WI38 (cell line): ENCODE results near the gene ZMYND12.

Experiments
- H3K4me3 ChIP-seq: 2 replicates; pipeline ENCODE4 v1.5.1; 2011; ENCODE audit warnings: low read depth, mild to moderate bottlenecking, control low read depth, low read length
- TF ChIP-seq, protein P1 (sequence below): IDR thresholded peaks from 2 replicates; pipeline ENCODE4 v1.5.1; 2012; ENCODE audit warnings: low read depth, mild to moderate bottlenecking, control low read depth, low read length

The ZMYND12 gene

DNA sequence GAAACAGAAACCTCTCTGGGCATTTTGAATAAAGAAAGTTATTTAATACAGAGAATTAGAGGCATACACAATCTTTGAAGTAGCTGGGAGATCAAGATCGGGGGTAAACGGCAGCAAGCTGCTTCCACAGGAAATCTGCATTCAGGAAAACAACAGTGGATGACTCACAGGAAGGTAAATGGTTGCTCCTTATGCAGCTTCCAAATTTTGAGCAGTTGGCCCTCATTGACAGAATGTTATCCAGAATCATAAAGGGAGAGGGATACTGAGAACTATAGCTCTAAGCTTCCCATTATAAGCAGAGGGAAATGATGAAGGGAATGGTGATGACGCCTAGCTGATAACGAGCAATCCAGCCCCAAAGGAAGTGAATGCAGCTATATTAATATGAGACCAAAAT is 28.6 kb downstream of the ZMYND12 start:
- no peak overlapping the region for H3K4me3 ChIP-seq
- TF ChIP-seq, protein P1, sequence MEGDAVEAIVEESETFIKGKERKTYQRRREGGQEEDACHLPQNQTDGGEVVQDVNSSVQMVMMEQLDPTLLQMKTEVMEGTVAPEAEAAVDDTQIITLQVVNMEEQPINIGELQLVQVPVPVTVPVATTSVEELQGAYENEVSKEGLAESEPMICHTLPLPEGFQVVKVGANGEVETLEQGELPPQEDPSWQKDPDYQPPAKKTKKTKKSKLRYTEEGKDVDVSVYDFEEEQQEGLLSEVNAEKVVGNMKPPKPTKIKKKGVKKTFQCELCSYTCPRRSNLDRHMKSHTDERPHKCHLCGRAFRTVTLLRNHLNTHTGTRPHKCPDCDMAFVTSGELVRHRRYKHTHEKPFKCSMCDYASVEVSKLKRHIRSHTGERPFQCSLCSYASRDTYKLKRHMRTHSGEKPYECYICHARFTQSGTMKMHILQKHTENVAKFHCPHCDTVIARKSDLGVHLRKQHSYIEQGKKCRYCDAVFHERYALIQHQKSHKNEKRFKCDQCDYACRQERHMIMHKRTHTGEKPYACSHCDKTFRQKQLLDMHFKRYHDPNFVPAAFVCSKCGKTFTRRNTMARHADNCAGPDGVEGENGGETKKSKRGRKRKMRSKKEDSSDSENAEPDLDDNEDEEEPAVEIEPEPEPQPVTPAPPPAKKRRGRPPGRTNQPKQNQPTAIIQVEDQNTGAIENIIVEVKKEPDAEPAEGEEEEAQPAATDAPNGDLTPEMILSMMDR, result no peak

DNA sequence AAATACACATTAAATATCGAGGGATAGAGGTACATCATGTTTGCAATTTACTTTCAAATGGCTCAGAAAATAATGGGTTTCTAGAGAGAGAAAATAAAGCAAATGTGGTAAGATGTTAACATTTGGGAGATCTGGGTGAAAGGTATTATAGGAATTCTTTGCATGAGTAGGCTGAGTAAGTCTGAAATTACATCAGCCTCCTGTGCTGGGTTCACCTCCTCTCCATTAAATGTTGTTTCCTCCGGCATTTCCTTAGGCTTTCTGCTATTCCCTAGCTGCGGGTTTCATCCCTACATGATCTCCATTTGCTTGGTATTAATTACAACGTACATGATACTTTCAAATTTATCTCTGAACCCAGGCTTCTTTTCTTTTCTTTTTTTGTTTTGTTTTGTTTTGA is 31.6 kb downstream of the ZMYND12 start:
- H3K4me3 ChIP-seq, result no peak overlapping the region
- TF ChIP-seq, protein P1, result no peak

DNA sequence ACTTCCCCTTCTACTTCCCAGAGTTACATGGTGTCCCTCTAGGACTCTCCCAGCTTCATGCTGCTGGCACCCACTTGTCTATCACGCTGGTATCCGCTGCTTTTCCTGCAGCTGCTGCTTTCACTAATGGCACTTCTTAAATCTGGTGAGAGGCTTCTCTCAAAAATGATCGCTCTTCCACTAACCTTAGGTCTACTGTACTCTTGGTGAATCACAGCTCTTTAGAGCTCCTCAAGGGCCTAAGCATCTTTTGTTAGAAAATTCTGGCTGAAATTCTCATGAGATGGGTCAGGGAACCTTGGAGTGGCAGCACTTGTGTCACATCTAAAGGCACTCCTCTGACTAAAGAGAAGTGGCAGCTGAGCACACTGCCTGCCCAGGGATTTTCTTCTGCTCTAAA is 32.1 kb downstream of the ZMYND12 start:
- TF ChIP-seq, protein P1, result no peak
- H3K4me3 ChIP-seq, result no peak overlapping the region

DNA sequence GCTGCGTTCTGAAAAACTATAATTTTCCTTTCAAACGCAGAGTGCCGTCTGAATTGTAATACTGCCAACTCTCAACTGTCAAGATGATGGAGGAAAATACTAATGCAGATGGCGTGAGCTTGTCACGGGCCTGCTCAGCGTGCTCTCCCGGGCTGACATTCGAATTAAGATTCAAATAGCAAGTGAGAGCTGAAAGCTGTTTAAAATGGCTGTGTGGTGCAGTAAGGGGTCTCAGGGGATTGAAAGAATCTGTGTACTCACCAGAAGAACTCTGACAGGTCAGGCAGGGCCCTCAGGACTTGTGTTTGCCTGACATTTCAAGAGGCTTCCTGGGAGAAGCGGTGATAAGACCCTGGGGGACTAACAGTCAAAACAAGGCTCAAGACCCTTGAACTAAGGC is 33.1 kb downstream of the ZMYND12 start:
- TF ChIP-seq, protein P1, result no peak
- H3K4me3 ChIP-seq, result no peak overlapping the region

DNA sequence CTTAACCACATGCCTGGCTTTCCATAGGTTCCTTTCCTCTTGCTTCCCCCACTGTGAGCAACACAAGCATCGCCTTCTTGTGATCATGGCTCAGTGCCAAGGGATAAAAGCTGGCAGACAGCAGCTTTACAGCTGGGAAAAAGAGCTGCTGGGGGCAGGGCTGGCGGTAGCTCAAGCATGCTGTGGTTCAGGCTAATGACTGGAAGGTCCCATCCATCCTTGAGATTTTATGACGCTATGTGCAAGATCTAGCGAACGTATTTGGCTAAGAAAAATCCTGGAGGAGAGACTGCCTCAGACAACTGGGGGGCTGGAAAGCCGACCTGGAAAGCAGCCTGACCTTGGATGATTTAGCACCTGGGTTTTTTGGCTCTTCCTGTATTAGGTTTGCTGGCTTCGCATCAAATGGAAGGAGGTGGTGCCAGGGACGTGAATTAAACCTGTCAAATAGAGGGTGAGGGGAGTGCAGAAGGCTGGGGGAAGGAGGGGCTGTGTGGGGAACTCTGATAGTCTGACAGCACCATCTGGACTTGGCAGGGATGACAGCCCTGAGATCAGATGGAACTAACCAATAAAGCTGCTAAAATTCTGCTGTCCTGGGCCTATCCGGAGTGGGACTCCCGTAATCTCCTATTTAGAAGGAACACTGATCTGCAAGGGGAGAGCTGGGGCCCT is 34.8 kb downstream of the ZMYND12 start:
- TF ChIP-seq, protein P1, result no peak
- H3K4me3 ChIP-seq, result no peak overlapping the region

DNA sequence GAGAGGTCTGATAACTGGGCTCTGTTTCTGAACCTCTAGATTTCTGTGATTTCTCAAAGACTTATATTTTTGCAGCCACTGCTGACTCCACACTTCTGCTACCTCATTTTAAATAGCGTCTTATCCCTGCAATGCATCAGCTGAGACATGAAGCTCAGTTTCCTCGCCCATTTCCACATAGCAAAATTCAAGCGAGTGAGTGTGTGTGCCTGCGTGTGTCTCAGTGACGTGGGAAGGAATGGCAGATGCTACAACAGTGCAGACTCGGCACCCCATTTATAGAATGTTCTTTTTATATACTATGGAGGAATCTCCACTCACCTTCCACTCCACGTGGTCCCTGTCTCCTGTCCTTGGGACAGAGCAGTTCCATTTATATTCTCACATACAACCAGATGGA is 35.7 kb downstream of the ZMYND12 start:
- TF ChIP-seq, protein P1, result no peak
- no peak overlapping the region for H3K4me3 ChIP-seq

DNA sequence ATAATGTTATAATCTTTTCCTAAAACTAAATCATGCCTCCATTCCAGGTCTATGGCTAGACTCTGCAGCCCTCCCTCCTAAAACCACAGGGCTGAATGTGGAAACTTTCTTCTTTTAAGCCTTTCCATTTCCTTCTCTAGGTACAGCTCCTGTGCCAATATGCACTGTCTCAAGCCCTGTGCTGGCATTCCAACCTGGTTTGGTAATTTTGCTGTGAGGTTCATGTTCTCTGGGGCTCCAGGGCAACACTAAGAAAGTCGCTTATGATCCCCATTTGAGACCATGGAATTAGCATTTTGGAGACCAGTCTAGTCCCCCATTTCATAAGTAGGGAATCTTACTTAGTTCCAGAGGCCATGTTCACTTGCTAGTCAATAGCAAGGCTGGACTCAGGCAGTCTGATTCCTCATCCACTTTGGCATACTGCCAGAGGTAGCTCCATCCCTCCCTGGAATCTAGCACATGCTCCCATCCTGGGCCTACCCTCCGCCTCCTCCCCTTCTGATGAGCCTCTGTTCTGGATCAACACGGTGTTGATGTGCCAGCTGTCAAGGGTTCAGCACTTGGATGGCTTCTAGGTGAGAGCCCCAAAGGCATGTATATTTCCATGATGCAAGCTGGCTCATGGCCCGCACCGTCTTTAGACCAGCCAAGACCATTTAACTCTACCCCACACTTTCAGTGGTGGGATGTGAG is 36.5 kb downstream of the ZMYND12 start:
- no peak overlapping the region for H3K4me3 ChIP-seq
- TF ChIP-seq, protein P1, result no peak
